HG02623 (cell line): ENCODE measurements around the gene ARHGEF12.
"Not testable (repeated sequence)": the region's sequence is repeated elsewhere in the genome, so short reads cannot be mapped to it uniquely, and the experiment has no call there.

ENCODE experiments used
- ATAC-seq: cut with Tn5 transposase; IDR thresholded peaks from one replicate; pipeline ENCODE4 v1.9.1; 2021; ENCODE audit warnings: moderate library complexity; ENCODE audit not compliant: unreplicated experiment

The ARHGEF12 gene

DNA sequence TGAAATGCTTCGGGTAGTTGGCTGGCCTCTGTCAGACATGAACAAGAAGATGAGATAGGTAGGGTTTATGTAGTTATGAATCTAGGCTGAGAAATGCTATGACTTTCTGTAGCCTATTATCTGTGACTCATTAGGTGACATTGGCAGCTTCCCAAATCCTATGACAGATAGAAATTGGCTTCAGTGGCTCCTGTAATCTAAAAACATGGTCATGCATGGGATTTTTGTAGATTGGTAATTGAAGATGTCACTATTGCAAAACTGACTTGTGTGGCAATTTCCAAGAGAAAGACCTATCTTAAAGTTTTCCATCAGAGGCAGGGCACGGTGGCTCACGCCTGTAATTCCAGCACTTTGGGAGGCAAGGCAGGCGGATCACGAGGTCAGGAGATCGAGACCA is 145.9 kb downstream of the ARHGEF12 start:
- no peak for ATAC-seq

DNA sequence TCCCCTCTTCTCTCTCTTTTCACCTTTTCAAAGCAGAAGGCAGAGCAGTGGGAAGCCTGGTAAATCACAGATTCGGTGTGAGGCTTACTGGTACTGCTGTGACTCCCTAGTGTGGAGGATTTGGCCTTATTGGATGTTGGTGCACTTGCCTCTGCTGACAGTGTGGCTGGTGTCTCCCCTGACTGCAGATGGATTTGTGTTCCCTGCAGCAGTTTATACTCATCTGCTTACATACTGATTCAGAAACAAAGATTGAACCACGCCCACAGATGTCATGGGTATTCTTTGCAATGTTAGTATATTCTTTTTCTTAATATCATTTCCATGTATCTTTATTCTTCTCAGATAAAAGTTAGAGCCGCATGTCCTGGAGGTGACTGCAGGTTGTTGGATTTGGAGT is 148.5 kb downstream of the ARHGEF12 start:
- no peak for ATAC-seq

DNA sequence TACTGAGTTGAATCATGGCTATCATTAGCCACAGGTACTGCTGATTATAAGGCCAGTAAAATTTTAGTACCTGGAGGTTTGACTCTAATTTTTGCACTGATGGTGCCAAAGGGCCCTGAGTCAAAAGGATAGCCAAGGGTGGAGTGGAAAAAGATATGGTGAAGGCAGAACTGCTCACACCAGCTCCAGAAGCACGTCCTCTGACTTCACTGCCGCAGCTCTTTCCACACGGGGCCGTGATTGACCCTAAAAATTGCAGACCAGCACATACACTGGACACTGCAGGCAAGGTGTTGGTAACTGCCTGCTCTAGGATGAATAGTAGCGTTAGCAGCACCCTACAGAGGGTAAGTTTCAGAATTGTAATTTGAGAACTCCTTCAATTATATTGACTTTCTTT is 149.9 kb downstream of the ARHGEF12 start:
- ATAC-seq: no peak

DNA sequence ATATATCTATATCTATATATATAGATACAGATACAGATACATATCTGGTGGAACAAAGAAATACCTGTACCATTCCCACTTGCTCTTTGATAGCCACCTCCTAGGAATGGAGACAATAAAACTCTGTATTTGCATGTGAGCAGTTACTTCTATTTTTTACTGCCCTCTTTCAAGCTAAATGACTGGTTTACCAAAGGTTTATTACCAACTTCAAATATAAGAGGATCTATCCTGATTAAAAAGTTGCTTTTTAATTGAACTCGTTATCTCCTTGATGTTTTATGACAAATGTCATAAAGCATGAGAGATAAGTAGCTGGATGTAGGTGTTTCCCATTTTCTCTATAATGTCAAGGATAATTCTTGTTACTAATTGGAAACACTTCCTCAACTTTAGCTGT is 153.6 kb downstream of the ARHGEF12 start:
- no peak for ATAC-seq

DNA sequence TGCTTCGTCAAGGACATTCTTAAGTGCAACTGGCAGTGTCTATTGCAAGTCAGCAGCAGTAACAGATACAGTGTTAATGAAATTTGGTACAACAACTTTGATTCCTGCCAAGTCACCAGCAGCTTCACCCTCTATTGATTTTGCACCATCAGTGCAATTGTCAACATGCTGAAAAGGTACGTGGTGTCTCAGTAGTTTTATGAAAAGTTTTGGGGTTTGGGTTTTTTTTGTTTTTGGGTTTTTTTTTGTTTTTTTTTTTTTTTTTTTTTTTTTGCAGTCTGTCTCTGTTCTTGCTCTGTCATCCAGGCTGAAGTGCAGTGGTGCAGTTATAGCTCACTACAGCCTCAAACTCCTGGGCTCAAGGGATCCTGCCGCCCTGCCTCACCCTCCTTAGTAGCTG is 156.3 kb downstream of the ARHGEF12 start:
- ATAC-seq: no peak

- ATAC-seq: no peak
Observed at GRCh38 chr11:120494595-120494994, 158.4 kb downstream of the ARHGEF12 start.

- no peak for ATAC-seq
Observed at GRCh38 chr11:120499088-120499487, 162.9 kb downstream of the ARHGEF12 start.

GRCh38 chr11:120499859-120500258 is 163.6 kb downstream of the ARHGEF12 start:
- ATAC-seq: no peak

- no peak for ATAC-seq
Observed at GRCh38 chr11:120500414-120501071, 164.3 kb downstream of the ARHGEF12 start.

DNA sequence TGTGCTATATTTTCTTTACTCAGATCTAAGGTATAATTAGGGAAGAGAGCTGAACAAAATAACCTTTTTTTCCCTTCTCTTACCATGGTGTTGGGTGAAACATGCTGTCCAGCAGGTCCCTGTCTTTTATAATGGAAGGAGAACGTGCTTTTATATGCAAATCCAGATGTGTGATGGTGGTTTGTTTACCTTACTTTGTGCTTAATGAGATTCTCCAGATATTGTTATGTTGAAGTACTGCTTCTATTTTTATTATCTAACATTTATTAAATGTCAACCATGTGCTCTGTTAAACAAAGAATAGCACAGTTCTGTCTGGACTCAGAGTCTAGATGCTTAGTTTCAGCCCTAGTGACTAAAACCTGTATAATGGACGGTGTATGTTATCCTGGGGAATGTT is 165.2 kb downstream of the ARHGEF12 start:
- no peak for ATAC-seq

DNA sequence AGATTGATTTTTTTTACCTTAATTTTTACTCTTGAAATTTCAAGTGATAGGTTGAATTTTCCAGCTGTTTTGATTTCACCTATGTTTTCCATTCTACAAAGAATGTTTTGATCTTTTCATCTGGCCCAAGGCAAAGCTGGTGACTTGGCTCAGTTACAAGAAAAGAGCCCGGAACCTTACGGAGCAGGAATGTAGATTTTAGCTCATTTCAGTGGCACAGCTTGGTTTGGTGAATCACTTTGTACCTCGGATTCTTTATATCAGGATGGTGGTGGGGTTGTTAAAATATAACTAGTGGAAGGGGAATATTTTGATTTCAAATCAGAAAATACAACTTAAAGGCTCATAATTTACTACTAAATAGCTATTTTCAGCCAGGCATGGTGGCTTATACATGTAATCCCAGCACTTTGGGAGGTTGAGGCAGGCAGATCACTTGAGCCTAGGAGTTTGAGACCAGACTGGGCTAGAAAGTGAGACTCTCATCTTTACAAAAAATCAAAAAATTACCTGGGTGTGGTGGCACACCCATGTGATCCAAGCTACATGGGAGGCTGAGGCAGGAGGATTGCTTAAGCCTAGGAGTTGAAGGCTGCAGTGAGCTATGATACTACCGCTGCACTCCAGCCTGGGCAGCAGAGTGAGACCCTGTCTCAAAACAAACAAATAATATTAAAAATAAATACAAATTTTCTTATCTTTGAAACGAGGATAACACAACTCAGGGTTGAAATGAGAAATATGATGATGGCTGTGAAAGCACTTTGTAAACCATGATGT is 166.0 kb downstream of the ARHGEF12 start:
- ATAC-seq: no peak

DNA sequence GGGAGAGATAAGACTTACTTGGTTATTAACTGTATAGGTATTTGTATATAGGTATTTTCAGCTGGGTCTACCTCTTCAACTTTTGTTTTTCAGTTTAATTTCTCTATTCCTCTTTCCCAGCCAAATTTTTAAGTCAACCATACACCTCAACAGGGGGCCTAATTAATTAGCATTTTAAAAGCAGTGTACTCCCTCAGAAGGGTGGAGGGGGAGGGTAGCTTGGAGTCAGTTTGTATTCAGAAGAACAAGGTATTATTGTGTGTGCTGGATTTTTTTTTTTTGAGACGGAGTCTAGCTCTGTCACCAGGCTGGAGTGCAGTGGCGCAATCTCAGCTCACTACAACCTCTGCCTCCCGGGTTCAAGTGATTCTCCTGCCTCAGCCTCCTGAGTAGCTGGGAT is 167.3 kb downstream of the ARHGEF12 start:
- ATAC-seq: not testable (repeated sequence)

GRCh38 chr11:120505801-120506425 is 169.7 kb downstream of the ARHGEF12 start:
- no peak for ATAC-seq

GRCh38 chr11:120509346-120510053 is 173.3 kb downstream of the ARHGEF12 start:
- ATAC-seq: no peak

- ATAC-seq: no peak
Observed at GRCh38 chr11:120510406-120511115, 174.3 kb downstream of the ARHGEF12 start.

GRCh38 chr11:120511116-120511819 is 175.1 kb downstream of the ARHGEF12 start, which contains the start of gene GRIK4:
Gene GRIK4, plus strand, starts transcription at chr11:120511748. Its CDS starts 148,571 bp downstream, at chr11:120660319.
- ATAC-seq: peak; percentile 84

- no peak for ATAC-seq
Observed at GRCh38 chr11:120511820-120512738, 175.9 kb downstream of the ARHGEF12 start.

DNA sequence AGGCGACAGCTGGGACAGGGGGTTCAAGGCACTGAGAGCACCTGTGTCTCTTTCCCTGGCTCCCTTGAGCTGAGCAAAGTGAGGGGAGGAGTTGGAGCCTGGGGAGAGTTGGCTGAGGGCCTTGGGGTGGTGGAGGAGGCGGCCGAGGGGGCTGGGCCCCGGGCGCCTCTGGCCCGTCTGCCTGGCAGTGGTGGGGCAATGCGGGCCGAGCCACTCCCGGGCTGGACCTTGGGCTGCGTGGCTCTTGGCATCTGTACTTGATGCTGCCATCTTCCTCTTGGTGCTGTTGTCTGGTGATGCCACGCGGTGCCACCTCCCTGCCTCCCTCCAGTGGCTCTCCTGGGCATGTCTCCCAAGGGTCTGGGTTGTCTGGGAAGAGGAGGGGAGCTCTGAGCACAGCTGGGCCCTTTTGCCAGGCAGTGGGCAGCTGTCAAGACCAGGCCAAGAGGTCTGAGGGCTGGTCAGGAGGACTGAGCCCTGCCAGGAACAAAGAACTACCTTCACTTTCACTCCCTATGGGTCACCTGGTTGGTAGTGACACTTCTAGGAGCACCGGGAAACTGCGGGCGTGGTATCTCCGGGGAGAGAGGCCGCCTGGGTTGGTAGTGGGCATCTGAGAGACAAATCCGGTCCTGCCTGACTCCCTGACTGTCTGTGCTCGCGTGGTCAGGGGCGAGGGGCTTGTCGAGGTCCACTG is 176.7 kb downstream of the ARHGEF12 start:
- ATAC-seq: no peak
